NK-92 (cell line): Measurements from ENCODE around the gene HLA-DOA.

Experiments
- DNase-seq: peaks from one replicate; lab custom pipeline; 2025; ENCODE audit not compliant: unreplicated experiment; lab: John Stamatoyannopoulos, UW

Gene HLA-DOA

DNA sequence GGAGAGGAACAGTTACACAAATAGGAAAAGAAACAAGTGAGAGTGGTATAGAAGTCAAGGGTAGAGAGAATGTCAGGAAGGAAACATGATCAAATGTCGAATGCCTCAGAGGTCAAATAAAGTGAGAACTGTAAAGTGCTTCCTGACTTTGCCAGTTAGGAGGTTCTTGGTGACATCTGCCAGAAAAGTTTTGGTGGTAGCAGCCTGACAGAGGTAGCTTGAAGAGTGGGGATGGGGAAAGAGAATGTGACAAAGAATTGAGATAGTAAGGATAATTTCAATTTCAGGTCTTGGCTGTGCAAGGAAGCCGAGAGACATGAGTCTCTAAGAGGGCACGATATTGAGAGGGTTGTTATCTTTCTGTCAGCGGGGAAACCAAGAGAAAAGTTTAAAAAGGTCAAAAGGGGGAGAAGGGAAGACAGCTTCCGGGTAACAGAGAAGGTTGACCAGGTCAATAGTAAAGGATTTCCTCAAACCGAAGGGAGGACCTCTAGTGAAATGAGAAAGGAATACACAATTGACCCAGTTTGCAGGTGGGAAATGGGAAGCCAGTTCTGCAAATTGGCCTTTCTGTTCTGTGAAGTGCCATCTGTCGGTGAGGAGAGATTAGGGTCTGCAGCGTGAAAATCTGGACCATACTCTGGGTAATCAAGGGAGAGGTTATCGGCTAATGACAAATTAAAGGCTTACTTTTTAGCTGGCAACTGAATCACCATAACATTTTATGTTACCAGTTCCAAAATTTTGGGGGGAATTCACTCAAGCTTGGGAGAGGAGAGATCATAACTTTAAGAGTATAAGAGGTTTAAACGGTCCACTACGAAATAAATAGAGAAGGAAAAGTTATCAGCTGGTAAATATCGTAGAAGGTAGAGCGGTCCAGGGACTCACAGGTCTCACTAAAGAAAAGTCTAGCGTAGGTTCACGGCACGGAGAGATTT is 42.0 kb downstream of the HLA-DOA start:
- no peak for DNase-seq

- no peak for DNase-seq
These were observed 44.6 kb downstream of the HLA-DOA start for GRCh38 chr6:32964776-32965175.

DNA sequence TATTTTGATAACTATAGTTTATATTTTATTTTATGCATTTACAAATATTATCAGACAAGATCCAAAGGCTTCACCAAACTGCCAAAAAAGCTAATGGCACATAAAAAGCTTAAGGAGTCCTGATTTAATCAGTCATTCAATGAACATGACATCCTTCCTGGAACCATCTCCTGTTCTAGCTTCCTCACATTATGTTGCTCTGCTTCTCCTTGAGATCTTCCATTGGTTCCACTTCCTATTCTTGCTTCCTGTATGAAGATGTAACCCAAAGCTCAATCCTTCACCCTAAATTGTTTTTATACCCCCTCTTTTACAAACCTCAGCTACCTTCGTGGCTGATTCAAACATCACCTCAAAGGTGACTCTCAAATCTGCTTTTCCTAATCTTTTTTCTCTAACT is 45.5 kb downstream of the HLA-DOA start:
- no peak for DNase-seq

GRCh38 chr6:32962213-32962826 is 47.1 kb downstream of the HLA-DOA start:
- no peak for DNase-seq

GRCh38 chr6:32960563-32960962 is 48.8 kb downstream of the HLA-DOA start:
- no peak for DNase-seq

- no peak for DNase-seq
These were observed 53.2 kb downstream of the HLA-DOA start for GRCh38 chr6:32956176-32956575.

- no peak for DNase-seq
These were observed 54.2 kb downstream of the HLA-DOA start for GRCh38 chr6:32954986-32955802.

DNA sequence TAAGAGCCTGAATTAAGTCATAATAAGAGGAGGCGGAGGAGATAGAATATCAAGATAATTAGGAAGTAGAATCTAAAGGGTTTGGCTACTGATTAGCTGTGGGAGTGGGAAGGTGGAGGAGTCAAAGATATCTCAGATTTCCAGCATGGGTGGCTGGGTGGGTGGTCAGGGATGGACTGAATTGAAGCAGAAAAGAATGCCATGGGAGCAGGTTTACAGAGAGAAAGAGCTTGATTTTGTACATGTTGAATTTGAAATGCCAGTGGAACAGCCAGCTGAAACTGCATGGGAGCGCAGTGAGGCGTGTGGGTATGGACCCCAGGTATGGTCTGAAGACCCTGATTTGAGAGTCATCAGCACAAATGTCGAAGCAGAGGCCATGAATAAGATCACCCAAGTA is 55.1 kb downstream of the HLA-DOA start:
- DNase-seq, result no peak
